AG09319 (cell line): ENCODE data around the gene TEX12.
"Not testable (repeated sequence)": the region's sequence is repeated elsewhere in the genome, so short reads cannot be mapped to it uniquely, and the experiment has no call there.

Experiments used
- DNase-seq: peaks from one replicate; pipeline ENCODE4 v3.0.0-alpha.2; 2010; ENCODE audit warnings: low read depth; ENCODE audit errors: extremely low read depth
- TF ChIP-seq, protein P1 (sequence below): IDR thresholded peaks from 2 replicates; pipeline ENCODE4 v1.5.1; 2011; ENCODE audit warnings: low read depth, mild to moderate bottlenecking, inconsistent platforms, low read length, moderate library complexity

Gene TEX12

DNA sequence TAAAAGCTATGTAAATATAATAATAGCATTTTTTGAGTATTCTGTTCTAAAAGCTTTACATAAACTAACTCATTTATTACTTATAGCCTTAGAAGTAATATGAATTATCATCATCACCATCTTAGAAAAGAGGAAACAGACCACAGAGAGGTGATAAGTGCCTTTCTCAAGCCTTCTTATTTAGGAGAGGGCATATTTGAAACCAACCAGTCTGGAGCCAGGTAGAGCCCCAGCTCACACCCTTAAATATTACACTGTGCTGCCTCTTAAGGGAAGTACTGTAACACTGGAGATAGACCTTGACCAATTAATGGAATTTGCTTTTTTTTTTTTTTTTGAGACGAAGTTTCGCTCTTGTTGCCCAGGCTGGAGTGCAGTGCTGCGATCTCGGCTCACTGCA lies 10.4 kb downstream of the TEX12 start:
- DNase-seq, result no peak
- TF ChIP-seq, protein P1, sequence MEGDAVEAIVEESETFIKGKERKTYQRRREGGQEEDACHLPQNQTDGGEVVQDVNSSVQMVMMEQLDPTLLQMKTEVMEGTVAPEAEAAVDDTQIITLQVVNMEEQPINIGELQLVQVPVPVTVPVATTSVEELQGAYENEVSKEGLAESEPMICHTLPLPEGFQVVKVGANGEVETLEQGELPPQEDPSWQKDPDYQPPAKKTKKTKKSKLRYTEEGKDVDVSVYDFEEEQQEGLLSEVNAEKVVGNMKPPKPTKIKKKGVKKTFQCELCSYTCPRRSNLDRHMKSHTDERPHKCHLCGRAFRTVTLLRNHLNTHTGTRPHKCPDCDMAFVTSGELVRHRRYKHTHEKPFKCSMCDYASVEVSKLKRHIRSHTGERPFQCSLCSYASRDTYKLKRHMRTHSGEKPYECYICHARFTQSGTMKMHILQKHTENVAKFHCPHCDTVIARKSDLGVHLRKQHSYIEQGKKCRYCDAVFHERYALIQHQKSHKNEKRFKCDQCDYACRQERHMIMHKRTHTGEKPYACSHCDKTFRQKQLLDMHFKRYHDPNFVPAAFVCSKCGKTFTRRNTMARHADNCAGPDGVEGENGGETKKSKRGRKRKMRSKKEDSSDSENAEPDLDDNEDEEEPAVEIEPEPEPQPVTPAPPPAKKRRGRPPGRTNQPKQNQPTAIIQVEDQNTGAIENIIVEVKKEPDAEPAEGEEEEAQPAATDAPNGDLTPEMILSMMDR, result no peak

DNA sequence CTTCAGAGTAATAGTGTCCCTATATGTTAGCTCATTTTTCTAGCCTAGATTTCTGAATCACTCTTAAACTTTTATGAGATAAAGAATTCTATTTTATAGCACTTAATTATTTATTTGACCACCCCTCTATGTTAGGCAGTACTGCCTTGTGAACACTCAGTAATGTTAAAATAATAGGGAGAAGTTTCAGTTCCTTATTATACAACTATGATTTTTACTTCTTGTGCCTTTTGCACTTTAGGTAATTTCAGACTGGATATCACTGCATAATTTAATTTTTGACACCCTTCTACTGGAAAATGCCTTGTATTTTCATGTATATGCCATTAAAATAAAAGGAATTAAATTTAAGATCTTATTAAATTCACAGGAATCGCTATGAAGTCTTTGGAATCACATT lies 11.3 kb downstream of the TEX12 start:
- TF ChIP-seq, protein P1, result no peak
- DNase-seq, result no peak

DNA sequence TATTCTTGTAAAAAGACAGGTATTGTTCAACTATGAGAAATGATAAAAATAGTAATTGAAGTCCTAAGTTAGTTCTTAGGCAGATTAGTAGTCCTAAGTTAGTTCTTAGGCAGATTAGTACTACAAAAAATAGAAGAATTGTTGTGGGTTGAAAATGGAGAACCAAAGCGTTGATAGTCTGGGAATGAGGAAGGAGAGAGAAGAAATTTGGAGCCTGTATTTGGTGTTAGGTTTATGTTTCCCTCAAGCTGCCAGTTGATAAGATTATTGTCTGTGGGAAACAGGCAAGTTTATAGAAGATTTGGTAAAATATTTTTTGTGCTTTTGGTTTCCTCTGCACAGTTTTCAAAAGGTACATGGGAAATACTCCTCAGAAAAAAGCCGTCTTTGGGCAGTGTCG lies 11.8 kb downstream of the TEX12 start:
- TF ChIP-seq, protein P1, result no peak
- DNase-seq, result no peak

DNA sequence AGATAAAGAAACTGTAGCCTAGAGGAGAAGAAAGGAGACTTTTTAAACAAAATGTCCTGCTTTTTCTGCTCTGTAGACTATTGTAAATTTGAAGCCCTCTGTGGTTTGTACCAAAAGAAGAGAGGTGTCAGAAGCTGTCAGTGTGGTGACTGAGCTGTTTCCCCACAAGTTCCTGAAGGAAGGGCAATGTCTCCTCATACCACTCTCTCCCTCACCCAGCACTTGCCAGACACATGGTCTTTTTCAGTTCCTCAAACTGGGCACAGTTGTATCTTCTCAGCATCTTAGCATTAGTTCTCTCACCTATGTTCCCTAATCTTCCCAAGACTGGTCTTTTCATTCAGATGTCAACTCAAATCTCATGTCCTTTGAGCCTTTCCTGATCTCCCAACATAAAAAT lies 12.4 kb downstream of the TEX12 start:
- TF ChIP-seq, protein P1, result no peak
- no peak for DNase-seq

DNA sequence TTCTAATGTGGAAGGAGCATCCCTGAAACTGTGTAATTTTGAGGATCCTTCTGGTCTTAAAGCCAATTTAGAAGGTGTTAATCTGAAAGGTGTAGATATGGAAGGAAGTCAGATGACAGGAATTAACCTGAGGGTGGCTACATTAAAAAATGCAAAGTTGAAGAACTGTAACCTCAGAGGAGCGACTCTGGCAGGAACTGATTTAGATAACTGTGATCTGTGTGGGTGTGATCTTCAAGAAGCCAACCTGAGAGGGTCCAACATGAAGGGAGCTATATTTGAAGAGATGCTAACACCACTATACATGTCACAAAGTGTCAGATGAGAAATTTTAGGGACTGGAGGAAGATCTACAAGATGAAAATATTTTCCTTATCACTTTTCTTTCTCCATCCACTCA lies 15.7 kb downstream of the TEX12 start:
- TF ChIP-seq, protein P1, result no peak
- DNase-seq, result no peak

DNA sequence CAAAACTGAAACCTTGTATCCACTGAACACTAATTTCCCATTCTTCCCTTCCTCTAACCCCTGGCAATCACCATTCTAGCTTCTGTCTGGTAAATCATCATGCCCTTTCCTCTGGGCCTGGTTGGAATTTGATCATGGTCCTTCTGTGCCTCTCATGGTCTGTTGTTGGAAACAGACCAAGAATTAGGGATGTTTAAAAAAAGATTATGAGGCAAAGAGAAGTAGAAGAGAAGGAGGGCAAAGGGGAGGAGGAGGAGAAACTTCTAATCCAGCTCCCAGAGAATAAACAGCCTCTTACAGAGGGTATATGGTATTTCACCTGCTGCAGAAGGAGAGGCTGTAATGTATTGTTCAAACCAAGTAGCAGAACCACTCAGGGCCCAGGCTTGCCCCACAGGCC lies 18.7 kb downstream of the TEX12 start:
- TF ChIP-seq, protein P1, result no peak
- no peak for DNase-seq

DNA sequence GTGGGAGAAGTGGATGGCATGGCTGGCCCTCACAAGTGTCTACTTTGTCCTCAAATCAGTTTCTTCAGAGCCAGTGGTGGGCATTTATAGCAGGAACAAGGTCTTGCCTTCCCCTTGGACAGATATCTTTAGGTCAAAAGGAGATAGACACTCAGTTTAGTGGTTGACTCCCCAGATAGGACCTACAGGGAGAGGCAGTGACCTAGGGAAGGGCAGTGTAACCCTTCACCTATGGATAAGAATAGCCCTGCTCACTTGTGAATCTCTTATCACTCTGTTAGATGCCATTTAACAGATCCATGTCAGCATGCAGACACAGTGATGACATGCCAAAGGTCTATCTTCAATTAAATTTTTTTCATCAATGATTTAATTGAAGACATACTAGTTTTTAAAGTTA lies 19.1 kb downstream of the TEX12 start:
- no peak for DNase-seq
- TF ChIP-seq, protein P1, result no peak

DNA sequence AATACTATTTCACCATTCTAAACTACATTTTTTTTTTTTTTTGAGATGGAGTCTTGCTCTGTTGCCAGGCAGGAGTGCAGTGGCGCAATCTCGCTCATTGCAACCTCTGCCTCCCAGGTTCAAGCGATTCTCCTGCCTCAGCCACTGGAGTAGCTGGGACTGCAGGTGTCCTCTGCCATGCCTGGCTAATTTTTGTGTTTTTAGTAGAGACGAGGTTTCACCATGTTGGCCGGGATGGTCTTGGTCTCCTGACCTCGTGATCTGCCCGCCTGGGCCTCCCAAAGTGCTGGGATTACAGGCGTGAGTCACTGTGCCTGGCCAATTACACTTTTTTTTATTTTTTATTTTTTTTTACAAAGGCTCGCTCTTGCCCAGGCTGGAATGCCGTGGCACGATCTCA lies 27.9 kb downstream of the TEX12 start:
- not testable (repeated sequence) for DNase-seq
